GM12892 (cell line): Measurements from ENCODE around the gene GZMB. TPM values are rescaled to one million over a fixed set of nuclear protein-coding genes. Genes with fewer than 3 reads are reported as not detected.

ENCODE experiments used
- DNase-seq: peaks from one replicate; pipeline ENCODE4 v3.0.0; 2011; ENCODE audit not compliant: insufficient read length
- FAIRE-seq: peaks from 2 replicates; lab custom pipeline; 2011; peaks lifted over from hg19 to GRCh38; lab: Jason Lieb, UNC
- POLR2A ChIP-seq: IDR thresholded peaks from 2 replicates; pipeline ENCODE4 v1.6.1; 2011; ENCODE audit warnings: low read depth, low read length, control low read depth
- POLR2AphosphoS5 ChIP-seq: IDR thresholded peaks from 2 replicates; pipeline ENCODE4 v1.6.1; 2011; ENCODE audit warnings: low read depth, low read length, control low read depth
- TAF1 ChIP-seq: IDR thresholded peaks from 2 replicates; pipeline ENCODE4 v1.6.1; 2011; ENCODE audit warnings: low read depth, mild to moderate bottlenecking, control low read depth, low read length, borderline replicate concordance
- polyA plus RNA-seq: library from polyadenylated mRNA; unstranded; fragments of >200 nt; gene quantifications from one replicate; pipeline ENCODE4 v1.2.1, GENCODE V29; 2012; ENCODE audit warnings: missing spikeins, inconsistent platforms; ENCODE audit not compliant: missing spikeins

The GZMB gene
- polyA plus RNA-seq = not detected

- no peak for DNase-seq
- TF ChIP-seq POLR2AphosphoS5 = no peak
- TF ChIP-seq TAF1 = no peak
- no peak for TF ChIP-seq POLR2A
- FAIRE-seq = no peak
Measured at GRCh38 chr14:24634158-24634557, at the start of gene GZMB. GZMB (minus strand) TSS chr14:24634190; CDS start chr14:24634160, 30 bp downstream.

GRCh38 chr14:24681056-24681455, 47.1 kb upstream of the GZMB start:
- TF ChIP-seq TAF1 (no peak), POLR2AphosphoS5 (no peak), POLR2A (no peak)
- FAIRE-seq = no peak

GRCh38 chr14:24680516-24680915, 46.5 kb upstream of the GZMB start:
- no peak for DNase-seq
- TF ChIP-seq POLR2A (no peak), TAF1 (no peak), POLR2AphosphoS5 (no peak)
- no peak for FAIRE-seq

More at GRCh38 chr14:24681056-24681455, 47.1 kb upstream of the GZMB start:
- no peak for DNase-seq

- FAIRE-seq (peak; percentile 60), DNase-seq (no peak)
- TF ChIP-seq POLR2A (no peak), POLR2AphosphoS5 (no peak), TAF1 (no peak)
Measured at GRCh38 chr14:24679248-24679961, 45.4 kb upstream of the GZMB start.

- TF ChIP-seq POLR2AphosphoS5 = no peak
- TF ChIP-seq POLR2A = no peak
- no peak for TF ChIP-seq TAF1
- DNase-seq (peak; percentile 39), FAIRE-seq (peak; percentile 96)
Measured at GRCh38 chr14:24678801-24679247, 44.8 kb upstream of the GZMB start.

- FAIRE-seq = peak; percentile 81
- no peak for DNase-seq
- no peak for TF ChIP-seq TAF1
- TF ChIP-seq POLR2A = no peak
- TF ChIP-seq POLR2AphosphoS5 = no peak
Measured at GRCh38 chr14:24677956-24678355, 44.0 kb upstream of the GZMB start.

- TF ChIP-seq POLR2A (peak; percentile 46), TAF1 (peak; percentile 33; the same call in 1 of the 2 replicates), POLR2AphosphoS5 (peak; percentile 41; the same call in 1 of the 2 replicates)
- no peak for FAIRE-seq
- DNase-seq = no peak
Measured at GRCh38 chr14:24674204-24674970, 40.4 kb upstream of the GZMB start.

- TF ChIP-seq TAF1 = no peak
- no peak for TF ChIP-seq POLR2AphosphoS5
- no peak for TF ChIP-seq POLR2A
- no peak for DNase-seq
- peak; percentile 95 for FAIRE-seq
Measured at GRCh38 chr14:24673534-24674203, 39.7 kb upstream of the GZMB start.

- DNase-seq (no peak), FAIRE-seq (peak; percentile 84)
- TF ChIP-seq TAF1 (no peak), POLR2AphosphoS5 (no peak), POLR2A (no peak)
Measured at GRCh38 chr14:24673059-24673458, 39.1 kb upstream of the GZMB start.

GRCh38 chr14:24670594-24670993, 36.6 kb upstream of the GZMB start:
- DNase-seq = no peak
- peak; percentile 33 for FAIRE-seq
- TF ChIP-seq POLR2AphosphoS5 (no peak), TAF1 (no peak), POLR2A (no peak)

- TF ChIP-seq POLR2A = no peak
- TF ChIP-seq POLR2AphosphoS5 = no peak
- no peak for TF ChIP-seq TAF1
- DNase-seq (no peak), FAIRE-seq (no peak)
Measured at GRCh38 chr14:24669651-24670050, 35.7 kb upstream of the GZMB start.
